NCI-H1417 (cell line): ENCODE measurements around the gene RARG.

ENCODE experiments used
- DNase-seq, 3 experiments: peaks; one replicate each; lab custom pipeline; 2025; lab: John Stamatoyannopoulos, UW

RARG gene

GRCh38 chr12:53231921-53232645 lies at the start of gene RARG:
Gene RARG (minus strand): TSS chr12:53232209. CDS start chr12:53227545, 4,664 bp downstream.
- DNase-seq = peak in 2 of 3 experiments; percentile 28 to 46

- no peak for DNase-seq
Observed at GRCh38 chr12:53279888-53280498, 48.0 kb upstream of the RARG start.

- DNase-seq = no peak
Observed at GRCh38 chr12:53279283-53279869, 47.4 kb upstream of the RARG start.

GRCh38 chr12:53277981-53278380 lies 46.0 kb upstream of the RARG start:
- no peak for DNase-seq

- DNase-seq = no peak
Observed at GRCh38 chr12:53276511-53276910, 44.5 kb upstream of the RARG start.

GRCh38 chr12:53274445-53274844 lies 42.4 kb upstream of the RARG start:
- DNase-seq = no peak

- peak in 1 of 3 experiments; percentile 56 for DNase-seq
Observed at GRCh38 chr12:53268630-53269562, 36.9 kb upstream of the RARG start.

- peak; percentile 74 to 90 (median 90) for DNase-seq
Observed at GRCh38 chr12:53267999-53268629, 36.1 kb upstream of the RARG start, which contains the start of gene ESPL1. Gene ESPL1 (plus strand): TSS chr12:53268299. CDS start chr12:53268767, 468 bp downstream.

- DNase-seq = no peak
Observed at GRCh38 chr12:53267306-53267998, 35.4 kb upstream of the RARG start.

GRCh38 chr12:53265783-53266182 lies 33.8 kb upstream of the RARG start:
- DNase-seq = no peak

- no peak for DNase-seq
Observed at GRCh38 chr12:53259891-53260290, 27.9 kb upstream of the RARG start.

- no peak for DNase-seq
Observed at GRCh38 chr12:53258541-53259539, 26.8 kb upstream of the RARG start.

- no peak for DNase-seq
Observed at GRCh38 chr12:53255996-53256395, 24.0 kb upstream of the RARG start.

- DNase-seq = no peak
Observed at GRCh38 chr12:53254816-53255545, 23.0 kb upstream of the RARG start.

GRCh38 chr12:53253298-53253697 lies 21.3 kb upstream of the RARG start:
- no peak for DNase-seq

- DNase-seq = peak in 1 of 3 experiments; percentile 66
Observed at GRCh38 chr12:53252349-53252916, 20.4 kb upstream of the RARG start.

GRCh38 chr12:53251477-53252348 lies 19.7 kb upstream of the RARG start:
- DNase-seq = peak; percentile 81 to 87 (median 86)

GRCh38 chr12:53245286-53245685 lies 13.3 kb upstream of the RARG start:
- no peak for DNase-seq
